Stimulated activated CD8-positive, alpha-beta memory T cell treated with anti-CD3 and anti-CD28 coated beads, Interleukin-7, amount 100 ng/mL, for 1 hour (primary cell): ENCODE results near the gene GLUL.
A peak's percentile ranks its signal among the peaks of the same experiment; 100 is the strongest.

Experiments
- DNase-seq, 2 donors: peaks; one replicate each; pipeline ENCODE4 v3.0.0-alpha.2; 2020; ENCODE audit warnings: low read depth in 2 of 2

The GLUL gene

DNA sequence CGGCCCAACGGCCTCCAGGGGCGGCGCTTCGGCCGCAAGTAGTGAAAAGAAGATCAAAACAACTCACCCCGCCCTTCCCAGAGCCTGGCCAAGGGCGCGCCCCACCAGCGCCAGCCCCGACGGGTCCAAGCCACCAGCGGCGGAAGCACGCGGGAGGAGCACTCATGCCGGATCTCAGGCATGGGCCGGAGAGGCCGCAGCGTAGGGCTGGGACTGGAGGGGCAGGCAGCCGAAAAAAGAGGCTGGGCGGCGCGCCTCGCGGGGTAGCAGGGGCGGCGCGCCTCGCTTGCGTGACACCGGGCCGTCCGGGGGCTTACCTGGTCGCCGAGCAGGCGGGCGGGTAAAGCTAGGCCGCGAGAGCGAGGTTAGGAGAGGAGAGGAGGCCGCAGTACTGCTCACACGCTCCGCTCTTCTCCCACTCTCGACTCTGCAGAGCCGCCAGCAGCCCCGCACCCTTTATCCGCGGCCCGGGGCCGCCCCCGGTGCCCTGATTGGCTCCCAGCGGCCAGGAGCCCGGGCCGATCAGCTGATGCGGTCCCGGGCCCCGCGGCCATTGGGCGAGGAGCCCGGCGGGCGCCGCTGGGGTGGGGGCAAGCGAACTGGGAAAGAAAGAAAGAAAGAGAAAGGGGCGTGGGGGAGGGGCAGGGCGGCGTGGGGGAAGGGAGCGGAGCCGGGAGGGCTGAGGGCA lies at the start of gene GLUL:
TSS of gene GLUL (minus strand) at position 429 of the 688 bp plus-strand sequence. CDS start 3,053 bp downstream, outside the sequence.
- DNase-seq = peak; percentile 30 to 31

DNA sequence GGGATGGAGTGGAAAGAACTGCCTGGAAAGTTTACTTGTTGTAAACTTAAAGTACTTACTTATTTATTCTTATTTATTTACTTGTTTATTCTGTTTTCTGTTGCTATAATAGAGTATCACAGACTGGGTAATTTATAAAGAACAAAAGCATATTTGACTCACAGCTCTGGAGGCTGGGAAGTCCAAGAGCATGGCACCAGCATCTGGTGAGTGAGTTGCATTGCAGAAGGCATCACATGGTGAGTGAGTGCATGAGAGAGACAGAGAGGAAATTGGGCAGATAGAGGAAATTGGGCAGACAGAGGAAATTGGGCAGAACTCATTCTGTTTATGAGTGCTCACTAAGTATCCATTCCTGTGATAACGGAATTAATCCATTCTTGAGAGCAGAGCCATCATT lies 46.7 kb upstream of the GLUL start:
- no peak for DNase-seq

DNA sequence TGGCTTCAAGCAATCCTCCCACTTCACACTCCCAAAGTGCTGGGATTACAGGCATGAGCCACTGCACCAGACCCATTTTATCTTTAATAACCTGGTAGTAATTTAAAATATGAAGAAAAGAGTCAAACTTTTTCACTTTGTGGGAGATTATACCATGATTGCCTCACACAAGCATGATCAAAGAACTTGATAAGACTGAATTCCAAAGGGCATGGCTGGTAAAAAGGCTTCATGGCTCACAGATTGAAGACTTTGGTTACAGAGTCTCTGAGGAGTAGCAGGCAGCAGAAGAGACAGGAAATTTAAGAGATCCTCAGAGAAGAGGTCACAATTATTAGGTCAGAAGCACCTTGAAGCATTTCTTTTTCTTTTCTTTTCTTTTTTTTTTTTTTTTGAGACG lies 42.0 kb upstream of the GLUL start:
- no peak for DNase-seq

DNA sequence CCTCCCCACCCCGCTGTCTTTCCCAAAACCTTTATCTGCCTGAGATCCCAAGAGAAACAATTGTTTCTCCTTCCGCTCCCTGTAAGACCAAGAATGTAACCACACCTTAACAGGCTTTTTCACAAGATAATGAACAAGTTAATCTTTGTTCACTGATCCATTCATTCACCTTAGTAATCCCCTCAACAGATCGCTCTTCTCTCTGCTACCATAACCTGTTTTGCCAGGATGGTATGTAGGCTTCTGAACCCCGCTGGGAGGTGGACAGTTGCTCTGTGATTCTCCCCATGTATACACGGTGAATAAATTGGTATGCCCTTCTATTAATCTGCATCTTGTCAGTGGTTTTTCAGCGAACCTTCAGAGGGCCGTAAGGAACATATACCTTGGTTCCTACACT lies 39.7 kb upstream of the GLUL start:
- DNase-seq = no peak

DNA sequence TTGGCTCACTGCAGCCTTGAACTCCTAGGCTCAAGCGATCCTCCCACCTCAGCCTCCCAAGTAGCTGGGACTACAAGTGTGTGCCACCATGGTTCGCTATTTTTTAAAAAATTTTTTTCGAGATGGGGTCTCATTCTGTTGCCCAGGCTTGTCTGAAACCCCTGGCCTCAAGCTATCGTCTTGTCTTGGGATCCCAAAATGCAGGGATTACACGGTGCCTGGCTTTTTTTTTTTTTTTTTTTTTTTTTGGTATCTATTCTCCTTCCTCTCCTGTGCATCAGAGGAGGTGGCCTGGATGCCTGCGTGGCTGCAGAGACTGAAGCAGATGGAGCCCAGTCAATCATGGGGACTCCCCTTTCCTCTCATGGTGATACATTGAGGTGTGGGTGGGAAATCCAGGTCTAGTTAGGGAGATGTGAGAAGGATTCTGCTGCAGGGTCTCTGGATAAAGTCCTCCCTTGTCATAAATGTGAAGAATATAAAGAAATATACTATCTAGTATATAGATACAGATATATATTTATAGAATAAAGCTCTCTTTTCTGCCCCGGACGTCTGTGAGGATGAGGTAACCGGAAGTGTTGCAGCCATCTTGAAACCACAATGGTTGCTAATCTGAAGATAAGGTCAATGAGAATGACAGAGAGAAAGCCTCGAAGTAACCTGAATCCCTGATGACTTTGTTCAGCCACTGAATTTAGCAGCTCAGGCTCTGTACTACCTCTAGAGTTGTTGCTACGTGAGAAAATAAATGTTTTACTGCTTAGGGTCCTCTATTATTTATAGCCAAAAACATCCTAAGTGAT lies 38.9 kb upstream of the GLUL start:
- no peak for DNase-seq

DNA sequence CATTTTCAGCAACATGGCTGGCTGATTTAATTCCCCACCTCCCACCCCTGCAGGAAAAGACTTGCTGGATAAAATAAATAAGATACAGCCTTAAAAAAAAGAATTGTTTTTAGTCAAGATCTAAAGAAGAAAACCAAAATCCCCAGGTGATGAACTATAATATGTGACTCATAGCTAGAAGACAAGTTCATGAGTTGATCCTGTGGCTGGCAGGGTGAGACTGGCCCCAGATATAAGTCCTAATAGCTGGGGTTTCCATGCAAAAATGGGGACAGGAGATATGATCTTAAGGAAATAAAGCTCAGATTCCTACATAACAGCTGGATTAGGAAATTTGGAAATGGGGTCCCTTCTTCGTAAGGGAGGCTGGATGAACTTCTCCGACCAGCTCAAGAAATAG lies 36.5 kb upstream of the GLUL start:
- no peak for DNase-seq

DNA sequence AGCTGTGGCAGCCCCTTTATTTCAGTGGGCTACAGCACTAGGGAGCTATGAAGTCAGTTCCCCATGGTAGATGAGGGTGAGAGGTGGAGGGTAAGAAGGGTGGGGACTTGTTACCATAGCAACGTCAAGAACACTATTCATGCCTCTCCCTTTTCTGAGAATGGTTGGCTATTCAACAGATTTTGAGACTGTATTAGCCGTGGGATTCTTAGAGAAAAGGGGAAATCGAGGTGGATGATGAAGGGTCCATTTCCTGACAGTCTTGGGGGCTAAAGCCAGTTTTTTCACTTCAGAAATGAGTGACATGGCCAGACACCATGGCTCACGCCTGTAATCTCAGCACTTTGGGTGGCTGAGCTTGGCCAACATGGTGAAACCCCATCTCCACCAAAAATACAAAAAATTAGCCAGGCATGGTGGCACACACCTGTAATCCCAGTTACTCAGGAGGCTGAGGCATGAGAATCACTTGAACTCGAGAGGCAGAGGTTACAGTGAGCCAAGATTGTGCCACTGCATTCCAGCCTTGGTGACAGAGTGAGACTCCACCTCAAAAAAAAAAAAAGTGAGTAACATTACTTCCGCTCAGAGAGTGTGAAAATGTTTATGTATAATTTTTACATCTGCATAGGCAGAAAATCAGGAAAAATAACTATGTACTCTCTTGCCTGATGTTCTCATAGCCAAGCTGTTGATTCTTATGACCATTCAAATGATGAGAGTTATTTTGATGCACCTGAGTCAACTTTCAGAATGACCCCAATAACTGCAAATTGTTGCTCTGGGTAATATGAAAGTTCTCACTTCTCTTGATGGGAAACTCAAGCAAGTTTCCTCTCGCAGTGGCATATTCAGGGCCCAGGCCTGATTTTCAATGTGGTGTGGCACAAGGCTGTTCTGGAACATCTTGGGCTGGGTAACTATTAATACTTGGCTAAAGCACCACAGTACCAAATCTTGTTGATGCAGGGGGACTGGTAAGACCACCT lies 35.1 kb upstream of the GLUL start:
- DNase-seq = no peak

DNA sequence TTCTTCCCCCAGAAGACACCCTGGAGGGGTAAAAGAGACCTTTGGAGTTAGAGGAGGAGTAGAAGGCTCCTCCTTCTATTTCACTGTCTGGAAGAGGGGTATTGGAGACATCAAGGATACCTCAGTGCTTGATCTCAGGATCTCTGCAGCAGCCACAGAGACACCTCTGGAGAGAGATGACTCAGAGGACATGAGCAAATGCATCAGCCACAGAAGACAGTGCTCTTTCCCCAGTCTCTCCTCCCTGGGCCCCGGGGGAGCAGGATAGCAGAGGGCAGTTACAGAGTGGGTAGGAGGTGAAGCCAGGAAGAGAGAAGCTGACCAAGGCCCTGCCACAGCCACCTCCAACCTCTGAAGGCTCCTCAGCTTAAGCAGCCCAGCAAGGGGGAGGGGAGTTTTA lies 24.2 kb upstream of the GLUL start:
- no peak for DNase-seq

DNA sequence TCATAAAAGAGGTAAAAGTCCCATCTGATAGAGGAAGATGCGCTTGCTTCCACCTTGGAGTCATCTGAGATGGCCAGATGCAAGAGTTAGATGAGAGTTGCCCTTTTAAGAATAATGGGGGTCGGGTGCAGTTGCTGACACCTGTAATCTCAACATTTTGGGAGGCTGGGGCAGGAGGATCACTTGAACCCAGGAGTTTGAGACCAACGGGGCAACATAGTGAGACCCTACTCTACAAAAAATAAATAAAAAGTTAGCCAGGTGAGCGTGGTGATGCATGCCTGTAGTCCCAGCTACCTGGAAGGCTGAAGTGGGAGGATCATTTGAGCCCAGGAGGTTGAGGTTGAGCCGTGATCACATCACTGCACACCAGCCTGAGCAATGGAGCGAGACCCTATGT lies 22.4 kb upstream of the GLUL start:
- DNase-seq = no peak

DNA sequence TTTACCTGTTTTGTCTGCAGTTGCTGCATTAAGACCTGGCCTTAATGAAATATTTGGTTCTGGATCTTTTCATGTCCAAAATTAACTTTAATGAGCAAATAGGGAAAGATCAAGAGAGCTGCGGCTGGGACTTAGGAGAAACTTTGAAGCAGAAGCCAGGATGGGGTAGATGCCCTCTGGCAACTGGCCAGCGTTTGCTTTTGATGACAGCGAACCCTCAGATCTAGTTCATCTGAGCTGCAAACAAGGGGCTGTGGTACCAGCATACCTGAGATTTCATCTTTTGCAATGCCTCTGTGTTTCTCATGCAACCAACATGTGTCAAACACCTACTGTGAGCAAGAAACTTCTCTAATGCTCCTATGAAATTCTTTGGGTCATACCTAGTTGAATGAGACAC lies 21.9 kb upstream of the GLUL start:
- no peak for DNase-seq

DNA sequence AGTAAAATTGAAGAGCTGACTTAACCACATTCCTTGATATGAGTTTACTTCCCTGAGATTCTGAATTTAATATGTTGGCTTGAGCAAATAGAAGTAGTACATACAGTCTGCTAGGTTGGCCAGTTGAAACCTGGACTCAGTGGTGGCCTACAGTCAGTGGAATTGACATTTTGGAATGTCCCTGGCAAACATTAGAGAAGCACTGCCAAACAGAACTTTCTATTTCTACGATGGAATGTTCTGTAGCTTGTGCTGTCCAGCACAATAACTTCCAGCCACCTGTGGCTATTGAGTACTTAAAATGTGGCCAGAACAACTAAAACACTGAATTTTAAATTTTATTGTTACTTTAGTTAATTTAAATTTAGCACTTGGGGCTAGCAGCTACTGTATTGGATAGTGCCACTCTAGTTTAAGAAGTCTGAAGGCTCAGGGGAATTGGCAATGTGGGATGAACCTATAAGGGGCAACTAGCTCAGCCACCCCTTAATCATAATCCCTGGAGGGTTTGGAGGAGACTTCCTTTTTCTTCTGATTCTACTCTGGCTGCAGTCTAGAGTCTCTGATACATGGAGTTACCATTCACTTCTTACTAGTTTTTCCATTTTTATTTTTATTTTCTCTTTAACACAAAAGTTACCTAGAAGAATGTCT lies 19.2 kb upstream of the GLUL start:
- no peak for DNase-seq

DNA sequence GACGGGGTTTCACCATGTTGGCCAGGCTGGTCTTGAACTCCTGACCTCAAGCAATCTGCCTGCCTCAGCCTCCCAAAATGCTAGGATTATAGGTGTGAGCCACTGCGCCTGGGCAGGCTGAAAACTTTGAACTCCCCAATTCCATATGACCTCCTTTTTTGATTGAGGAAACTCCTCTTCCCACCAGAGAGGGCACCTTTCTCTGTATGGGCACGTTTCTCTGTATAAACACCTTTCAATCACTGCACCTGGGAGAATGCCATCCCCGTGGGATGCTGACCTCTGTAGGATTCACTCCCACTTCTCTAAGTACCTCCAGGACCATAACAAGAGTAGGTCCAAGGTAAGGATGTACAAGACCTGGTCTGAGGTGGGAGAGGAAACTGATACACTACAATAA lies 18.5 kb upstream of the GLUL start:
- no peak for DNase-seq

DNA sequence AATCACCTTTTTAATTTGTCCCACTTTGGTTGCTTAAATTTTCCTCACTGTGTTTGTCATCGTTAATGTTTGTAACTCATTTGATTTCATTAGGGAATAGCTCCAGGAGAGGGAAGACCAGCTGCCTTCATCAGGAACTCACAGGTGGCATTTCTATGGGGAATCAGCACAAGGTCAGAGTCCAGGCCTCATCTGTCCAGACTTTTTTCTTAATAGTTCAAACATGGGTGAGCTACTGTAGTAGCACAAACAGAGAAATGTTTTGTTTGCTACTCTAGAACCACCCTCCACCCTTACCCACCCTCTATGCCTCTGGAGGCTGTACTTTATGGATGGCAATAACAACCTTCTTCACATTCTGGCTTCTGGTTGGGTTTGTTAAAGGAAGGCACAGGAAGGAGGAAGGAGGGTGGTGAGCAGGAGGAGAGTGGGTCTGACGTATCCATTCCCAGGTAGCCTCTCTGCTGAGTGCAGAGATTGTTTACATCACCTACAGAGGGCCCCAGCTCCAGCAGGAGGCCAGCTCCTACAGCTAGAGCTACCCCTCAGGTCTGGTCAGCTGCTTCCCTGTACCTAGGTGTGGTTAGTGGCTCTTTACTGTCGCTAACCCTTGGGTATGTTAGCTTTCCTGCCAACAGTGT lies 17.0 kb upstream of the GLUL start:
- no peak for DNase-seq

DNA sequence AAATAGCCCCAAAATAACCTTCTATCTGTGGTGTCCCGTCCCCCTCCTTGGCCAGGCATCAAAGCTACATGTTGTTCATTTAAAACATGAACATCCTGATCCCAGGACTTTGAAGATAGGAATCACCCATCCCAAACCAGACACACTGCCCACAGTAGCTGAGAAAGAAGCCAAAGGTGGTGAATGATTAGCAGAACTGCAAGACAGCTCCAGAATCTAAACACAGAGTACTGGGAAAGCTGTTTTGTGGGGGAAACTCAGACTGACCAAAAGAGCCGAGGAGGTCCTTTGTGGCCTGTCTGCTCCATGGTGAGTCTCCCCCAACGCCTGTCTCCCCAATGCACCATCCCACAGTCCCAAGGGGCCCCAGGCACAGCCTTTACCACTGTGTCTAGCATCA lies 16.1 kb upstream of the GLUL start:
- no peak for DNase-seq

DNA sequence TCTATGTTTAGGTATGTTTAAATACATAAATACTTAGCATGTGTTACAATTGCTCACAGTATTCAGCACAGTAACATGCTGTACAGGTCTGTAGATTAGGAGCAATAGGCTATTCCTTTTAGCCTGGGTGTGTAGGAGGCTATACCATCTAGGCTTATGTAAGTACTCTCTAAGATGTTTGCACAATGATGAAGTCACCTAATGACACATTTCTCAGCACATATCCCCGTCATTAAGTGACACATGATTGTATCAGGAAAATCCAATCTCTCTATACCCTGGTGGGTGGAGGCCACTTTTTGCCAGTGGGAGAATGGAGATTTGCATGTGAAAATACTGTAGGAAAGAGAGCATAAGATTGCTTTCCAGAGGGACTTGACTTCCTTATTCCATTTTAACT lies 14.4 kb upstream of the GLUL start:
- DNase-seq = no peak

DNA sequence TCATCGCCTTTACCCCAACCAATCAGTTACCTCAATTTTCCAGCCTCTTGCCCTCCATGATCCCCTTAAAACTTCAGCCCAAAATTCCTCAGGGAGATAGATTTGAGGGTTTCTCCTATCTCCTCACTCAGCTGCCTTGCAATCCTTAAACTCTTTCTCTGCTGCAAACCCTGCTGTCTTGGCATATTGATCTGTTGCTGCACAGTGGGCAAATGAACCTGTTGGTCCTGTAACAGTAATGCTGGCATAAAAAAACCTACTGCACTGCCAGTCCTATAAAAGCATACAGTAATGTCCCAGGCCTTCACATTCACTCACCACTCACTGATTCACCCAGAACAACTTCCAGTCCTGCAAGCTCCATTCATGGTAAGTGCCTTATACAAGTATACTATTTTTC lies 14.0 kb upstream of the GLUL start:
- DNase-seq = no peak

DNA sequence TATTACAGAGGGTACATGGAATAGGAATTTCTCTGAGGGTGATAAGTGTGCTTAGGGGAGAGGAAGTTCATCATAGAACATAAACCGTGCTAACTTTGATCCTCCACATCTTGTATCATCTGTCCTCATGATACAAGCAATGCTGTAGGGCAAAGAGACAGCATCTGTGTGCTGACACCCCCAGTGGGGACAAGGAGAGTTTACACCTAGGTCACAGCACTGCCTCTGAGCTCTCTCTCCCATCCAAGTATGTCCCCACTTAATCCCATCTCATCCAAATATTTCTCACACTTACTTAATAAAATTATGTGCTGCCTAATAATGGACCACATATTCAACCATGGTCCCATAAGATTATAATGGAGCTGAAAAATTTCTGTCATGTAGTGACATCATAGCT lies 13.2 kb upstream of the GLUL start:
- DNase-seq = no peak

DNA sequence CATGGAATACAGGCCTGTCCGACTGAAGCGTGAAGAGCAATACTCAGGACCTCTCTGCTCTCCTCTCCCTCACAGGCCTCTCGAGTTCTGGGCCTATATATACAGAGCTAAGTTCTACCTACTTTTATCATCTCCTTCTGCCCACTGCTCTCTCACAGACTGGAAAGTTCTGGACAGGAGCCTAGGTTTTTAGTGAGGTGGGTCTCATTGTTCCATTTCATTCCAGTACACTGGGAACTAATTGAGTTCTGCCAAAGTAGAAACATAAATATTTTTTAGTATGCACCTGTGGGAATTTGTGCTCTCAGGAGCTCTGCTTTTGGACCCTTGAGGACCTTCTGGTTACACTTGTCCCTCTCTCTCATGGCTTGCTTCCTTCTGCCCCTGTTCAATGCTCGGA lies 9.0 kb upstream of the GLUL start, which contains the start of gene TEDDM1:
TSS of gene TEDDM1 (minus strand) at position 101 of the 400 bp plus-strand sequence. CDS start 182 bp downstream, outside the sequence.
- no peak for DNase-seq

DNA sequence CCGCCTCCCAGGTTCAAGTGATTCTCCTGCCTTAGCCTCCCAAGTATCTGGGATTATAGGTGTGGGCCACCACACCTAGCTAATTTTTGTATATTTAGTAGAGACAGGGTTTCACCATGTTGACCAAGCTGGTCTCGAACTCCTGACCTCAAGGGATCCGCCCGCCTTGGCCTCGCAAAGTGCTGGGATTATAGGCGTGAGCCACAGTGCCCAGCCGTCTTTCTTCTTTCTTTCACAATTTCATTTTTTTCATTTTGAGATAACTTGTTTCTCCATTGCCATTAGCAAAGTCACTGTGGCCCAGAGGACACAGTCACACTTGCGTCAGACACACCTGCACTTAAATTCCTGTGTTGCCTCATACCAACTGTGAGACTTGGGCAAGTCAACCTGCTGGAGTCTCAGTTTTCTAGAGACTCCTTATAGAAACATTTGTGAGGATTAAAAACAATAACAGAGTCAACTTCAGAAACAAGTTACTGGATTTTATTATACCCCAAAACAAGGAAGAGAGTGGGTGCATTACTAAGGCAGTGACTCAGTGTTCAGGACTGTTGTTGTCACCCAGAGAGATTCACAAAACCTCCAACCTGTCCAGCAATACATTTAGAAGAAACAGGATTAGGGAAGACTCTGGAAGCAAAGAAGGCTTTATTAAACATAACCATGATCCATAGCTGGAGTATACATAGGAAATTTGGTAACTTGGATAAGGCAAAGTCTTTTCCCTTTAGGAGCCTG lies 6.2 kb upstream of the GLUL start:
- no peak for DNase-seq

DNA sequence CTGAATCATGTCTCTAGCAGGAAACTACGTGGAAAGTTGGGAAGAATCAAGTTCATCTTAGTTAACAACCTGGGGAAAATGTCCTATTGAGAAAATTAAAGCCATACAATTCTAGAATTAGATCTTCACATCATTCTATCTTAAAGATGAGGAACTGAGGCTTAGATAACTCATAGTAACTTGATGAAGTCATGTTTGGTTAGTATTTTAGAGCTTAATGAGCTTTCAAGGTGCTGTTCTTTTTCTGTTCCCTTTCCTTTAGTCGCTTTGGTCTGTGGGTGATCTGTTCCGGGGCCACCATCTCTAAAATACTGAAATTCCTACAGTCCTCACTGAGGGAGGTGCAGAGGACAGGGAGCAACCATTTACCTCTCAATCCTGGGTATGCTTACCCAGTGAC lies 4.3 kb upstream of the GLUL start:
- no peak for DNase-seq
